Mesendoderm (in vitro differentiated cells): ENCODE data around the gene PHYKPL.

Experiments
- DNase-seq: peaks from one replicate; pipeline ENCODE4 v3.0.0; 2013
- H2AK5ac ChIP-seq: 2 replicates; pipeline ENCODE4 v1.6.1; 2013; ENCODE audit warnings: low read length, inconsistent platforms
- H2BK120ac ChIP-seq: 2 replicates; pipeline ENCODE4 v1.6.1; 2013; ENCODE audit warnings: low read depth, mild to moderate bottlenecking, low read length, moderate library complexity, mixed read lengths
- H2BK15ac ChIP-seq: replicated peaks from 2 replicates; pipeline ENCODE4 v1.6.1; 2013; ENCODE audit warnings: low read depth, mild to moderate bottlenecking, moderate library complexity
- H2BK5ac ChIP-seq: 2 replicates; pipeline ENCODE4 v1.6.1; 2013; ENCODE audit warnings: low read length, inconsistent platforms
- H3K18ac ChIP-seq: 2 replicates; pipeline ENCODE4 v1.6.1; 2013; ENCODE audit warnings: mild to moderate bottlenecking, low read length, mixed read lengths
- H3K23ac ChIP-seq: one replicate; pipeline ENCODE4 v1.6.1; 2013; ENCODE audit warnings: low read length
- H3K27ac ChIP-seq: 2 replicates; pipeline ENCODE4 v1.5.1; 2013; ENCODE audit warnings: low read depth, mild to moderate bottlenecking, inconsistent platforms, low read length, moderate library complexity
- H3K27me3 ChIP-seq: 2 replicates; pipeline ENCODE4 v1.6.1; 2013; ENCODE audit warnings: low read length, control low read depth, mild to moderate bottlenecking, inconsistent platforms; ENCODE audit not compliant: insufficient read depth, poor library complexity
- H3K36me3 ChIP-seq: 2 replicates; pipeline ENCODE4 v1.6.1; 2013; ENCODE audit warnings: low read length, inconsistent platforms; ENCODE audit not compliant: control insufficient read depth, insufficient read depth
- H3K4ac ChIP-seq: one replicate; pipeline ENCODE4 v1.6.1; 2013; ENCODE audit warnings: low read depth, mild to moderate bottlenecking, low read length, moderate library complexity
- H3K4me1 ChIP-seq: 2 replicates; pipeline ENCODE4 v1.6.1; 2013; ENCODE audit warnings: low read depth, low read length, inconsistent platforms; ENCODE audit not compliant: control insufficient read depth
- H3K4me2 ChIP-seq: 2 replicates; pipeline ENCODE4 v1.6.1; 2013; ENCODE audit warnings: low read length
- H3K4me3 ChIP-seq: 2 replicates; pipeline ENCODE4 v1.5.1; 2013; ENCODE audit warnings: mild to moderate bottlenecking, low read length
- H3K56ac ChIP-seq: one replicate; pipeline ENCODE4 v1.6.1; 2013; ENCODE audit warnings: low read length
- H3K79me1 ChIP-seq: 2 replicates; pipeline ENCODE4 v1.6.1; 2013; ENCODE audit warnings: low read length, inconsistent platforms
- H3K79me2 ChIP-seq: 2 replicates; pipeline ENCODE4 v1.6.1; 2013; ENCODE audit warnings: mild to moderate bottlenecking, low read length; ENCODE audit not compliant: control insufficient read depth, insufficient read depth
- H3K9ac ChIP-seq: 2 replicates; pipeline ENCODE4 v1.6.1; 2013; ENCODE audit warnings: low read length, inconsistent platforms
- H4K5ac ChIP-seq: one replicate; pipeline ENCODE4 v1.6.1; 2013; ENCODE audit warnings: low read length
- H4K8ac ChIP-seq: one replicate; pipeline ENCODE4 v1.6.1; 2013; ENCODE audit warnings: low read depth, mild to moderate bottlenecking, control low read depth, low read length, moderate library complexity
- WGBS: extraction: QIAGEN DNeasy Blood & Tissue Kit; methylation state at CpG from one replicate; pipeline ENCODE4 v1.1.7; 2013; ENCODE audit warnings: low lambda C conversion rate, missing lambda C conversion rate; ENCODE audit not compliant: insufficient coverage; ENCODE audit errors: extremely low coverage; 5-methylcytosine and 5-hydroxymethylcytosine counted together

PHYKPL gene

GRCh38 chr5:178273665-178274541 lies 41.3 kb upstream of the PHYKPL start:
- Histone ChIP-seq H3K4me2 (no peak overlapping the region), H3K4me1 (no peaks in the 10 kb centered on the region), H3K4me3 (no peak overlapping the region), H2BK5ac (no peak overlapping the region), H3K79me1 (no peaks in the 10 kb centered on the region), H3K27me3 (no peaks in the 10 kb centered on the region), H3K23ac (no peak overlapping the region), H2AK5ac (no peak overlapping the region), H3K4ac (no peak overlapping the region), H4K5ac (no peak overlapping the region), H3K56ac (no peak overlapping the region), H2BK15ac (no peak overlapping the region), H3K36me3 (no peaks in the 10 kb centered on the region), H3K27ac (no peak overlapping the region), H3K79me2 (no peaks in the 10 kb centered on the region), H3K9ac (no peak overlapping the region), H3K18ac (no peak overlapping the region), H2BK120ac (no peak overlapping the region), H4K8ac (no peak overlapping the region)
- no peak for DNase-seq
- no CpG with 5 or more reads among the region's 14 CpGs for WGBS

DNA sequence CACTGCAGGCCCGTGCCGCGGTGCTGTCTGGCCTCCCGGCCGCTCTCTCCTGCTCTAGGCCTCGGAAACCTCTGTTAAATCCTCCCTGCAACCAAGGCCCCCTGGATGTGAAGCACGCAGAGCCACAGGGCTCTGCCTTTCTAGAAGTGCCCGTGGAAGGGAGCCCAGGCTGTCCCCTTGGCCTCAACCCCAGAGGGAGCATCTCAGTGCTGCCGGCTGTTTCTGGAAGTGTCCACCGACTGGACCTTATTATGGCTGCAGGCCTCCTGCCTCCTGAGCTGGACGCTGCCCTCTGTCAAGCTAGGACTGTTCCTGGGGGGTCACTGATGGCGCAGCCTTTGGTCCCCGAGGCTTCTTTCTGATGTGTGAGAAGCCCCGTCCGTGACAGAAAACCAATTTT lies 40.4 kb upstream of the PHYKPL start:
- Histone ChIP-seq H3K56ac (no peak overlapping the region), H3K4me3 (no peak overlapping the region), H2BK5ac (no peak overlapping the region), H3K4ac (no peak overlapping the region), H3K4me1 (no peaks in the 10 kb centered on the region), H2BK120ac (no peak overlapping the region), H3K9ac (no peak overlapping the region), H4K5ac (no peak overlapping the region), H3K79me1 (no peaks in the 10 kb centered on the region), H3K27me3 (no peaks in the 10 kb centered on the region), H2BK15ac (no peak overlapping the region), H3K27ac (no peak overlapping the region), H2AK5ac (no peak overlapping the region), H3K18ac (no peak overlapping the region), H3K79me2 (no peaks in the 10 kb centered on the region), H3K23ac (no peak overlapping the region), H3K36me3 (no peaks in the 10 kb centered on the region), H3K4me2 (no peak overlapping the region), H4K8ac (no peak overlapping the region)
- no peak for DNase-seq
- no CpG with 5 or more reads among the region's 15 CpGs for WGBS

GRCh38 chr5:178272591-178272990 lies 40.0 kb upstream of the PHYKPL start:
- Histone ChIP-seq H2BK15ac (no peak overlapping the region), H3K4me2 (no peak overlapping the region), H3K4me3 (no peak overlapping the region), H3K36me3 (no peaks in the 10 kb centered on the region), H3K9ac (no peak overlapping the region), H2BK120ac (no peak overlapping the region), H3K79me1 (no peaks in the 10 kb centered on the region), H3K27ac (no peak overlapping the region), H3K56ac (no peak overlapping the region), H2BK5ac (no peak overlapping the region), H3K4ac (no peak overlapping the region), H3K79me2 (no peaks in the 10 kb centered on the region), H4K5ac (no peak overlapping the region), H3K23ac (no peak overlapping the region), H3K4me1 (no peaks in the 10 kb centered on the region), H2AK5ac (no peak overlapping the region), H4K8ac (no peak overlapping the region), H3K27me3 (no peaks in the 10 kb centered on the region), H3K18ac (no peak overlapping the region)
- no peak for DNase-seq
- no CpG with 5 or more reads among the region's 9 CpGs for WGBS

GRCh38 chr5:178271726-178272479 lies 39.3 kb upstream of the PHYKPL start:
- WGBS: no CpG with 5 or more reads among the region's 24 CpGs
- H3K18ac ChIP-seq: no peak overlapping the region
- no peaks in the 10 kb centered on the region for H3K36me3 ChIP-seq

DNA sequence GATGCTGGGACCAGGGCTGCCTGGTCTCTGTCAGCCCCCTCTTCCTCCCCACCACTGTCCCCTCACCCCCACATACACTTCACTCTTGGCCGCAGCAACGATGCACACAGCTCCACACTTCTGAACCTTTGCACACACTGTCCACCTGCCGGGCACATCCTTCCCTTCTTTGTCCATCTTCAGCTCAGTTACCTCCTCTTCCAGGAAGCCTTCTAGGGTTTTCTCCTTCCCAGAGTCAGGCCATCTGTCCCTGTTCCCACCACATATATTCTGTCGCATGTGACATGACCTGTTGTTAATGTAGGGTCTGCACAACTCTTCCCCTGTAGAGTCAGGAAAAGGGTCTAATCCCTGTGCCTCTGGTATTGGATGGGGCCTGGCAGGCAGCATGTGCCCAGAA lies 38.6 kb upstream of the PHYKPL start:
- H3K79me2 ChIP-seq: no peaks in the 10 kb centered on the region
- no peak overlapping the region for H2AK5ac ChIP-seq
- no peak overlapping the region for H4K8ac ChIP-seq
- no peak overlapping the region for H3K4me3 ChIP-seq
- H3K27ac ChIP-seq: no peak overlapping the region
- H3K18ac ChIP-seq: no peak overlapping the region
- no peaks in the 10 kb centered on the region for H3K27me3 ChIP-seq
- H3K79me1 ChIP-seq: no peaks in the 10 kb centered on the region
- H4K5ac ChIP-seq: no peak overlapping the region
- no peak overlapping the region for H3K23ac ChIP-seq
- H3K9ac ChIP-seq: no peak overlapping the region
- no peak overlapping the region for H3K56ac ChIP-seq
- no peak overlapping the region for H2BK5ac ChIP-seq
- no peak for DNase-seq
- no peak overlapping the region for H3K4ac ChIP-seq
- no peaks in the 10 kb centered on the region for H3K4me1 ChIP-seq
- no peak overlapping the region for H2BK120ac ChIP-seq
- no peak overlapping the region for H2BK15ac ChIP-seq
- no peaks in the 10 kb centered on the region for H3K36me3 ChIP-seq
- WGBS: no CpG with 5 or more reads among the region's 4 CpGs
- H3K4me2 ChIP-seq: no peak overlapping the region

More at GRCh38 chr5:178271726-178272479, 39.3 kb upstream of the PHYKPL start:
- Histone ChIP-seq H3K9ac (no peak overlapping the region), H3K4me1 (no peaks in the 10 kb centered on the region), H4K8ac (no peak overlapping the region), H2AK5ac (no peak overlapping the region), H3K27me3 (no peaks in the 10 kb centered on the region), H3K27ac (no peak overlapping the region), H3K23ac (no peak overlapping the region), H3K56ac (no peak overlapping the region), H3K4ac (no peak overlapping the region), H3K79me1 (no peaks in the 10 kb centered on the region), H2BK120ac (no peak overlapping the region), H2BK5ac (no peak overlapping the region), H3K79me2 (no peaks in the 10 kb centered on the region), H4K5ac (no peak overlapping the region), H3K4me3 (no peak overlapping the region), H2BK15ac (no peak overlapping the region), H3K4me2 (no peak overlapping the region)
- no peak for DNase-seq
